Endothelial cell of umbilical vein (primary cell): ENCODE data around the gene POLR2E. TPM values are rescaled to one million over a fixed set of nuclear protein-coding genes. Genes with fewer than 3 reads are reported as not detected.

ENCODE experiments used
- BruUV-seq: library from RNA; stranded (reverse); fragments of 400-500 nt; replicated peaks from 2 replicates; lab custom pipeline; 2021; lab: Mats Ljungman, UMichigan
- CTCF ChIA-PET: fragments of 300-600, 350-600 bp; sonication (Branson Sonifier 250); formaldehyde crosslinking; loops from one replicate; lab custom pipeline; 2021; ENCODE audit warnings: antibody characterized with exemption, inconsistent platforms; lab: Charles Lee
- POLR2A ChIA-PET: fragments of 300-600, 350-600 bp; sonication (Branson Sonifier 250); formaldehyde crosslinking; loops from one replicate; lab custom pipeline; 2021; ENCODE audit warnings: antibody characterized with exemption, inconsistent platforms; lab: Charles Lee
- DNase-seq: peaks from one replicate; pipeline ENCODE4 v3.0.0-alpha.2; 2011; ENCODE audit warnings: low read depth, low spot score
- FAIRE-seq: peaks from 2 replicates; lab custom pipeline; 2011; peaks lifted over from hg19 to GRCh38; lab: Jason Lieb, UNC
- H2AFZ ChIP-seq: 2 replicates; pipeline ENCODE4 v1.6.0; 2012; ENCODE audit warnings: low read depth, low read length, control low read depth, inconsistent platforms
- H3K27ac ChIP-seq: 2 replicates; pipeline ENCODE4 v1.5.1; 2011; ENCODE audit warnings: low read depth, mild to moderate bottlenecking, control low read depth, low read length, moderate library complexity; ENCODE audit not compliant: insufficient read depth
- H3K27me3 ChIP-seq, 2 experiments: 2 replicates each; pipeline versions ENCODE4 v1.6.0 to v1.6.1; 2011; ENCODE audit warnings: low read length in 2 of 2, mixed read lengths in 1 of 2; ENCODE audit not compliant: control insufficient read depth in 2 of 2, insufficient read depth in 2 of 2
- H3K36me3 ChIP-seq, 2 experiments: 2 replicates in 1 of 2; 3 replicates in 1 of 2; pipeline ENCODE4 v1.5.1; 2011; ENCODE audit warnings: low read length in 2 of 2, mild to moderate bottlenecking in 1 of 2, moderate library complexity in 1 of 2; ENCODE audit not compliant: control insufficient read depth in 2 of 2, insufficient read depth in 2 of 2; ENCODE audit errors: extremely low read depth in 1 of 2
- H3K4me1 ChIP-seq: 3 replicates; pipeline ENCODE4 v1.5.1; 2011; ENCODE audit warnings: mild to moderate bottlenecking, low read length; ENCODE audit not compliant: control insufficient read depth, insufficient read depth; ENCODE audit errors: extremely low read depth
- H3K4me2 ChIP-seq: 2 replicates; pipeline ENCODE4 v1.6.1; 2011; ENCODE audit warnings: low read length, control low read depth, mixed read lengths; ENCODE audit not compliant: insufficient read depth
- H3K4me3 ChIP-seq, 3 experiments: fragments of 200-600 bp in 1 of 3; sonication (generic), shearing (Covaris generic) in 1 of 3; replicated peaks in 1 of 3; 2 replicates each; pipeline ENCODE4 v1.5.1; 2011 to 2016; ENCODE audit warnings: control low read depth in 3 of 3, low read length in 3 of 3, mild to moderate bottlenecking in 2 of 3, inconsistent platforms in 1 of 3, low read depth in 1 of 3, moderate library complexity in 1 of 3; ENCODE audit not compliant: insufficient read depth in 1 of 3
- H3K79me2 ChIP-seq: 2 replicates; pipeline ENCODE4 v1.6.0; 2012; ENCODE audit warnings: low read length, inconsistent platforms; ENCODE audit not compliant: control insufficient read depth, insufficient read depth
- H3K9ac ChIP-seq: replicated peaks from 2 replicates; pipeline ENCODE3; 2011; ENCODE audit warnings: low read length, control low read depth; ENCODE audit not compliant: insufficient read depth; ENCODE audit errors: extremely low read depth
- H3K9me1 ChIP-seq: replicated peaks from 3 replicates; pipeline ENCODE4 v1.6.0; 2011; ENCODE audit warnings: mild to moderate bottlenecking, low read length; ENCODE audit not compliant: control insufficient read depth, insufficient read depth; ENCODE audit errors: extremely low read depth
- H3K9me3 ChIP-seq: replicated peaks from 2 replicates; pipeline ENCODE4 v1.5.1; 2012; ENCODE audit warnings: low read length, inconsistent platforms; ENCODE audit not compliant: control insufficient read depth, insufficient read depth
- H4K20me1 ChIP-seq: replicated peaks from 2 replicates; pipeline ENCODE3; 2011; ENCODE audit warnings: mild to moderate bottlenecking, low read length; ENCODE audit not compliant: control insufficient read depth, insufficient read depth; ENCODE audit errors: extremely low read depth
- CTCF ChIP-seq, 2 donors: IDR thresholded peaks; 1 replicate in 1 of 2; 2 replicates in 1 of 2; pipeline ENCODE4 v1.5.1; 2011; ENCODE audit warnings: low read length in 2 of 2, mild to moderate bottlenecking in 2 of 2, moderate library complexity in 2 of 2, control low read depth in 1 of 2, inconsistent platforms in 1 of 2, low read depth in 1 of 2; ENCODE audit not compliant: insufficient read depth in 1 of 2; ENCODE audit errors: extremely low read depth in 1 of 2
- EZH2 ChIP-seq: IDR thresholded peaks from 2 replicates; pipeline ENCODE4 v1.6.1; 2012; ENCODE audit warnings: borderline replicate concordance, low read depth, mild to moderate bottlenecking, moderate library complexity, low read length, inconsistent platforms; ENCODE audit not compliant: severe bottlenecking
- FOS ChIP-seq: IDR thresholded peaks from 2 replicates; pipeline ENCODE4 v1.6.1; 2011; ENCODE audit warnings: mild to moderate bottlenecking, low read length, moderate library complexity, borderline replicate concordance; ENCODE audit not compliant: insufficient read depth
- GATA2 ChIP-seq: IDR thresholded peaks from 2 replicates; pipeline ENCODE4 v1.7.0; 2011; ENCODE audit warnings: low read depth, mild to moderate bottlenecking, moderate library complexity, mixed read lengths, low read length; ENCODE audit not compliant: insufficient read length, insufficient read depth
- JUN ChIP-seq: IDR thresholded peaks from 2 replicates; pipeline ENCODE4 v1.6.1; 2011; ENCODE audit warnings: borderline replicate concordance, low read depth; ENCODE audit not compliant: insufficient read length, insufficient read depth
- MAX ChIP-seq: IDR thresholded peaks from 2 replicates; pipeline ENCODE4 v1.6.1; 2011; ENCODE audit not compliant: insufficient read depth, insufficient read length
- MYC ChIP-seq: IDR thresholded peaks from one replicate; pipeline ENCODE4 v1.6.1; 2011; ENCODE audit warnings: mild to moderate bottlenecking, low read depth, low read length
- POLR2A ChIP-seq: IDR thresholded peaks from 2 replicates; pipeline ENCODE4 v1.6.1; 2012; ENCODE audit warnings: low read depth, mild to moderate bottlenecking, control low read depth, low read length
- POLR2AphosphoS5 ChIP-seq: IDR thresholded peaks from 2 replicates; pipeline ENCODE4 v1.6.1; 2012; ENCODE audit warnings: low read depth, mild to moderate bottlenecking, control low read depth, low read length, moderate library complexity; ENCODE audit not compliant: insufficient read depth
- dilution Hi-C: fragments of 300-500 bp; cut with MboI; formaldehyde crosslinking; loops from one replicate; pipeline ENCODE4 v1.15.0; 2019; ENCODE audit warnings: low sequenced_read_pairs; ENCODE audit not compliant: extremely low pct_ligation_motif_present
- intact Hi-C: fragments of 100-400 bp; cut with micrococcal nuclease; formaldehyde crosslinking; loops from one replicate; pipeline ENCODE4 v1.10.0; 2022
- polyA plus RNA-seq, 4 experiments: library from polyadenylated mRNA; depleted of rRNA in 3 of 4; stranded (reverse) in 3 of 4; unstranded in 1 of 4; fragments of >200 nt; gene quantifications; 2 replicates each; pipeline versions ENCODE4 v1.2.1 to v1.2.3, GENCODE V29; 2011 to 2012; ENCODE audit warnings: missing spikeins in 1 of 4
- total RNA-seq: library from RNA; stranded (reverse); gene quantifications from 2 replicates; pipeline ENCODE4 v1.2.3, GENCODE V29; 2021

The POLR2E gene
- total and polyA plus RNA-seq, 2 donors (not counting 3 experiments of a cell fraction or from before 2014, with no cell fraction given) = 272 to 344 TPM

- intact Hi-C loops = no loop called here
- POLR2A ChIA-PET = no interaction called here
- H3K4me1 ChIP-seq = peaks cover 5% of the 10 kb centered on the region
Observed at GRCh38 chr19:1117654-1118053, 22.5 kb upstream of the POLR2E start.

GRCh38 chr19:1116726-1117581 is 21.8 kb upstream of the POLR2E start:
- no peak overlapping the region for H2AFZ ChIP-seq
- intact Hi-C loops (no loop called here), dilution Hi-C loops (no loop called here)
- H3K9ac ChIP-seq = no peak overlapping the region
- H3K4me1 ChIP-seq = peaks cover 5% of the 10 kb centered on the region
- H3K79me2 ChIP-seq = no peaks in the 10 kb centered on the region
- no peak overlapping the region for H3K4me2 ChIP-seq
- ChIA-PET CTCF (no interaction called here), POLR2A (no interaction called here)
- no peak for FAIRE-seq
- DNase-seq = no peak
- H3K4me3 ChIP-seq = no peak overlapping the region
- TF ChIP-seq MYC (no peak), GATA2 (no peak), POLR2AphosphoS5 (no peak), CTCF (IDR thresholded peaks at IDR 0.05; ENCODE audit: extremely low read depth in 1 of 2, insufficient read depth in 1 of 2, low read depth in 1 of 2, low read length in 2 of 2) (no peak), FOS (no peak), POLR2A (no peak), JUN (no peak), EZH2 (no peak), MAX (no peak)
- no peaks in the 10 kb centered on the region for H4K20me1 ChIP-seq
- H3K27ac ChIP-seq = no peak overlapping the region
- no peaks in the 10 kb centered on the region for H3K27me3 ChIP-seq
- H3K9me3 ChIP-seq = no peaks in the 10 kb centered on the region
- peaks cover 14 to 58% of the 10 kb centered on the region in 2 experiments for H3K36me3 ChIP-seq
- H3K9me1 ChIP-seq = no peaks in the 10 kb centered on the region
- no TSS peak for BruUV-seq

More at GRCh38 chr19:1117654-1118053, 22.5 kb upstream of the POLR2E start:
- no peak overlapping the region for H2AFZ ChIP-seq
- H3K27ac ChIP-seq = no peak overlapping the region
- no peaks in the 10 kb centered on the region for H4K20me1 ChIP-seq
- H3K36me3 ChIP-seq = peaks cover 13 to 60% of the 10 kb centered on the region in 2 experiments
- no peak overlapping the region for H3K9ac ChIP-seq
- BruUV-seq = no TSS peak
- CTCF ChIA-PET = no interaction called here
- DNase-seq (no peak), FAIRE-seq (no peak)
- H3K9me1 ChIP-seq = no peaks in the 10 kb centered on the region
- no peak overlapping the region for H3K4me3 ChIP-seq
- H3K4me2 ChIP-seq = no peak overlapping the region
- no peaks in the 10 kb centered on the region for H3K9me3 ChIP-seq
- H3K27me3 ChIP-seq = no peaks in the 10 kb centered on the region
- dilution Hi-C loops = no loop called here
- TF ChIP-seq GATA2 (no peak), MYC (no peak)
- no peaks in the 10 kb centered on the region for H3K79me2 ChIP-seq
